ENCODE measurements around the gene GOPC. TPM values are rescaled to one million over a fixed set of nuclear protein-coding genes. Genes with fewer than 3 reads are reported as not detected.

The GOPC gene
- total RNA-seq, 1 donor from 2014 or later, result 49.0 TPM

GRCh38 chr6:117550618-117551242, 51.6 kb downstream of the GOPC start:
- Histone ChIP-seq H3K4me3 (ENCODE audit: low read depth, low read length) (no peak overlapping the region), H3K36me3 (ENCODE audit: control insufficient read depth, insufficient read depth, low read length) (peaks cover 7% of the 10 kb centered on the region), H3K27me3 (ENCODE audit: control insufficient read depth, insufficient read depth, low read length) (no peaks in the 10 kb centered on the region)
- FAIRE-seq (no peak), DNase-seq (ENCODE audit: low read depth) (no peak)
- TF ChIP-seq, protein P1, sequence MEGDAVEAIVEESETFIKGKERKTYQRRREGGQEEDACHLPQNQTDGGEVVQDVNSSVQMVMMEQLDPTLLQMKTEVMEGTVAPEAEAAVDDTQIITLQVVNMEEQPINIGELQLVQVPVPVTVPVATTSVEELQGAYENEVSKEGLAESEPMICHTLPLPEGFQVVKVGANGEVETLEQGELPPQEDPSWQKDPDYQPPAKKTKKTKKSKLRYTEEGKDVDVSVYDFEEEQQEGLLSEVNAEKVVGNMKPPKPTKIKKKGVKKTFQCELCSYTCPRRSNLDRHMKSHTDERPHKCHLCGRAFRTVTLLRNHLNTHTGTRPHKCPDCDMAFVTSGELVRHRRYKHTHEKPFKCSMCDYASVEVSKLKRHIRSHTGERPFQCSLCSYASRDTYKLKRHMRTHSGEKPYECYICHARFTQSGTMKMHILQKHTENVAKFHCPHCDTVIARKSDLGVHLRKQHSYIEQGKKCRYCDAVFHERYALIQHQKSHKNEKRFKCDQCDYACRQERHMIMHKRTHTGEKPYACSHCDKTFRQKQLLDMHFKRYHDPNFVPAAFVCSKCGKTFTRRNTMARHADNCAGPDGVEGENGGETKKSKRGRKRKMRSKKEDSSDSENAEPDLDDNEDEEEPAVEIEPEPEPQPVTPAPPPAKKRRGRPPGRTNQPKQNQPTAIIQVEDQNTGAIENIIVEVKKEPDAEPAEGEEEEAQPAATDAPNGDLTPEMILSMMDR (IDR thresholded peaks at IDR 0.05; ENCODE audit: insufficient read depth, low read length, severe bottlenecking), result no peak

- no peak for FAIRE-seq
- Histone ChIP-seq H3K36me3 (ENCODE audit: control insufficient read depth, insufficient read depth, low read length) (peaks cover 7% of the 10 kb centered on the region), H3K4me3 (ENCODE audit: low read depth, low read length) (no peak overlapping the region), H3K27me3 (ENCODE audit: control insufficient read depth, insufficient read depth, low read length) (no peaks in the 10 kb centered on the region)
- TF ChIP-seq, protein P1 (IDR thresholded peaks at IDR 0.05; ENCODE audit: insufficient read depth, low read length, severe bottlenecking), result no peak
- peak; percentile 79 for DNase-seq (ENCODE audit: low read depth)
Measured at GRCh38 chr6:117550078-117550600, 52.2 kb downstream of the GOPC start.

GRCh38 chr6:117549611-117550010, 52.7 kb downstream of the GOPC start:
- DNase-seq (ENCODE audit: low read depth) (no peak), FAIRE-seq (no peak)
- Histone ChIP-seq H3K27me3 (ENCODE audit: control insufficient read depth, insufficient read depth, low read length) (no peaks in the 10 kb centered on the region), H3K36me3 (ENCODE audit: control insufficient read depth, insufficient read depth, low read length) (peaks cover 7% of the 10 kb centered on the region), H3K4me3 (ENCODE audit: low read depth, low read length) (no peak overlapping the region)
- TF ChIP-seq, protein P1 (IDR thresholded peaks at IDR 0.05; ENCODE audit: insufficient read depth, low read length, severe bottlenecking), result no peak

GRCh38 chr6:117548797-117549301, 53.5 kb downstream of the GOPC start:
- FAIRE-seq (no peak), DNase-seq (ENCODE audit: low read depth) (peak; percentile 87)
- Histone ChIP-seq H3K27me3 (ENCODE audit: control insufficient read depth, insufficient read depth, low read length) (no peaks in the 10 kb centered on the region), H3K36me3 (ENCODE audit: control insufficient read depth, insufficient read depth, low read length) (peaks cover 7% of the 10 kb centered on the region), H3K4me3 (ENCODE audit: low read depth, low read length) (no peak overlapping the region)
- TF ChIP-seq, protein P1 (IDR thresholded peaks at IDR 0.05; ENCODE audit: insufficient read depth, low read length, severe bottlenecking), result no peak

DNA sequence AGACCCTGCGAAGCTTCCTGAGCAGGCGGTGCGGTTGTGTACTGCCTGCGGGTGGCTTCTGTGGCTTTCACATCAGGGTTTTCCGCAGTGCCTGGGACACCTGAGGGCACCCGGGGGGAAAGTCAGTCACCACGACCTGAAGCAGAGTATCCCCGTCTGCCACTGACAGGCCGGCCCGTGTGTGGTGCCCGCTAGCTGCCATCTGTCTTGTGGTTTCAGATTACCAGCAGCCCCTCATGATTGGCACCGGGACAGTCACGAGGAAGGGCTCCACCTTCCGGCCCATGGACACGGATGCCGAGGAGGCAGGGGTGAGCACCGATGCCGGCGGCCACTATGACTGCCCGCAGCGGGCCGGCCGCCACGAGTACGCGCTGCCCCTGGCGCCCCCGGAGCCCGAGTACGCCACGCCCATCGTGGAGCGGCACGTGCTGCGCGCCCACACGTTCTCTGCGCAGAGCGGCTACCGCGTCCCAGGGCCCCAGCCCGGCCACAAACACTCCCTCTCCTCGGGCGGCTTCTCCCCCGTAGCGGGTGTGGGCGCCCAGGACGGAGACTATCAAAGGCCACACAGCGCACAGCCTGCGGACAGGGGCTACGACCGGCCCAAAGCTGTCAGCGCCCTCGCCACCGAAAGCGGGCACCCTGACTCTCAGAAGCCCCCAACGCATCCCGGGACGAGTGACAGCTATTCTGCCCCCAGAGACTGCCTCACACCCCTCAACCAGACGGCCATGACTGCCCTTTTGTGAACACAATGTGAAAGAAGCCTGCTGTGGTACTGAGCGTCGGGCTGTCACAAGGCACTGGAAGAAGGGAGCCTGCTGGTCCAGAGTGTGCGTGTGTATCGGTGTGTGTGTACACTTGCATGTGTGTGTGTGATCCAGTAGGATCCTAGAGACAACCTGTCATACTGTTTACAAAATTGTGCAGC, 54.4 kb downstream of the GOPC start:
- FAIRE-seq (no peak), DNase-seq (ENCODE audit: low read depth) (no peak)
- peaks cover 7% of the 10 kb centered on the region for H3K36me3 ChIP-seq (ENCODE audit: control insufficient read depth, insufficient read depth, low read length)
- TF ChIP-seq, protein P1 (IDR thresholded peaks at IDR 0.05; ENCODE audit: insufficient read depth, low read length, severe bottlenecking), result peak; percentile 15
- H3K4me3 ChIP-seq (ENCODE audit: low read depth, low read length), result no peak overlapping the region
- H3K27me3 ChIP-seq (ENCODE audit: control insufficient read depth, insufficient read depth, low read length), result no peaks in the 10 kb centered on the region
